COLO668 (cell line): ENCODE data around the gene CAD.

Source experiments
- DNase-seq: peaks from one replicate; lab custom pipeline; 2025; ENCODE audit not compliant: unreplicated experiment; lab: John Stamatoyannopoulos, UW

Gene CAD

GRCh38 chr2:27278010-27278409 lies 60.8 kb downstream of the CAD start:
- no peak for DNase-seq

GRCh38 chr2:27280826-27281225 lies 63.7 kb downstream of the CAD start:
- DNase-seq: no peak

- no peak for DNase-seq
Measured at GRCh38 chr2:27281442-27281841, 64.3 kb downstream of the CAD start.

- DNase-seq: no peak
Measured at GRCh38 chr2:27281855-27282559, 64.8 kb downstream of the CAD start, which contains the start of gene TRIM54. TSS of gene TRIM54 (plus strand) at chr2:27282429. CDS start at chr2:27282732, 303 bp downstream.

- no peak for DNase-seq
Measured at GRCh38 chr2:27282892-27283291, 65.7 kb downstream of the CAD start.

GRCh38 chr2:27284996-27285395 lies 67.8 kb downstream of the CAD start:
- DNase-seq: no peak

- DNase-seq: no peak
Measured at GRCh38 chr2:27285481-27285880, 68.3 kb downstream of the CAD start.

- no peak for DNase-seq
Measured at GRCh38 chr2:27288610-27289009, 71.4 kb downstream of the CAD start.

GRCh38 chr2:27290549-27290948 lies 73.4 kb downstream of the CAD start:
- no peak for DNase-seq

- DNase-seq: no peak
Measured at GRCh38 chr2:27291865-27292264, 74.7 kb downstream of the CAD start.
